ENCODE measurements around the gene VPS25. TPM values are rescaled to one million over a fixed set of nuclear protein-coding genes. Genes with fewer than 3 reads are reported as not detected.
A peak's percentile ranks its signal among the peaks of the same experiment; 100 is the strongest.

VPS25 gene
- total and polyA plus RNA-seq, 2 donors from 2014 or later = 85.2 to 112 TPM

- no peaks in the 10 kb centered on the region for H3K9me3 ChIP-seq (ENCODE audit: control insufficient read depth in 2 of 3, insufficient read depth in 1 of 3, low read length in 3 of 3)
- no peak for DNase-seq
- H3K9ac ChIP-seq (ENCODE audit: low read length in 3 of 3) = peak overlapping the region; percentile 92 to 97 (median 95)
- intact Hi-C loops (cut with DNase I) = no loop called here
- no peak for FAIRE-seq
- H3K4me1 ChIP-seq (ENCODE audit: control insufficient read depth in 2 of 3, insufficient read depth in 2 of 3, low read depth in 1 of 3, low read length in 3 of 3) = peaks cover 0 to 21% (median 13%) of the 10 kb centered on the region in 3 donors
- peak overlapping the region; percentile 90 to 97 for H3K27ac ChIP-seq (ENCODE audit: low read depth in 2 of 2, low read length in 2 of 2)
- no peaks in the 10 kb centered on the region for H3K27me3 ChIP-seq (ENCODE audit: control insufficient read depth, insufficient read depth, low read length)
- TF ChIP-seq CTCF (IDR thresholded peaks at IDR 0.05; ENCODE audit: borderline replicate concordance, extremely low read depth, insufficient read depth) = no peak
- H3K36me3 ChIP-seq (ENCODE audit: control insufficient read depth in 2 of 3, insufficient read depth in 3 of 3, low read length in 3 of 3) = no peaks in the 10 kb centered on the region
- peak overlapping the region; percentile 93 to 95 (median 94) for H3K4me3 ChIP-seq (ENCODE audit: low read length in 3 of 3)
These were observed 24.7 kb downstream of the VPS25 start for GRCh38 chr17:42798011-42798382.

- FAIRE-seq (no peak), DNase-seq (peak; percentile 90 to 95 (median 94))
- H3K9me3 ChIP-seq (ENCODE audit: control insufficient read depth in 2 of 3, insufficient read depth in 1 of 3, low read length in 3 of 3) = no peaks in the 10 kb centered on the region
- no peaks in the 10 kb centered on the region for H3K36me3 ChIP-seq (ENCODE audit: control insufficient read depth in 2 of 3, insufficient read depth in 3 of 3, low read length in 3 of 3)
- H3K4me1 ChIP-seq (ENCODE audit: control insufficient read depth in 2 of 3, insufficient read depth in 2 of 3, low read depth in 1 of 3, low read length in 3 of 3) = peaks cover 0 to 21% (median 13%) of the 10 kb centered on the region in 3 donors
- peak within 1 kb of the TSS; percentile 93 to 95 (median 94) for H3K4me3 ChIP-seq (ENCODE audit: low read length in 3 of 3)
- peak within 1 kb of the TSS; percentile 92 to 97 (median 95) for H3K9ac ChIP-seq (ENCODE audit: low read length in 3 of 3)
- H3K27ac ChIP-seq (ENCODE audit: low read depth in 2 of 2, low read length in 2 of 2) = peak within 1 kb of the TSS; percentile 90 to 97
- no peak for TF ChIP-seq CTCF (IDR thresholded peaks at IDR 0.05; ENCODE audit: borderline replicate concordance, extremely low read depth, insufficient read depth)
- H3K27me3 ChIP-seq (ENCODE audit: control insufficient read depth, insufficient read depth, low read length) = no peaks in the 10 kb centered on the region
- intact Hi-C loops (cut with DNase I) = no loop called here
These were observed 25.4 kb downstream of the VPS25 start, which contains the start of the genes CNTD1 and COA3 for GRCh38 chr17:42798383-42799380. Gene CNTD1 (plus strand): TSS chr17:42798861. CDS start chr17:42799068, 207 bp downstream. Gene COA3 (minus strand): TSS chr17:42798704. CDS start chr17:42798681, 23 bp downstream.

- Histone ChIP-seq H3K9ac (ENCODE audit: low read length in 3 of 3) (no peak overlapping the region), H3K9me3 (ENCODE audit: control insufficient read depth in 2 of 3, insufficient read depth in 1 of 3, low read length in 3 of 3) (no peaks in the 10 kb centered on the region), H3K27me3 (ENCODE audit: control insufficient read depth, insufficient read depth, low read length) (no peaks in the 10 kb centered on the region), H3K4me3 (ENCODE audit: low read length in 3 of 3) (no peak overlapping the region), H3K36me3 (ENCODE audit: control insufficient read depth in 2 of 3, insufficient read depth in 3 of 3, low read length in 3 of 3) (no peaks in the 10 kb centered on the region), H3K4me1 (ENCODE audit: control insufficient read depth in 2 of 3, insufficient read depth in 2 of 3, low read depth in 1 of 3, low read length in 3 of 3) (peaks cover 2 to 8% (median 7%) of the 10 kb centered on the region in 3 donors), H3K27ac (ENCODE audit: low read depth in 2 of 2, low read length in 2 of 2) (peak overlapping the region; percentile 47 to 48)
- TF ChIP-seq CTCF (IDR thresholded peaks at IDR 0.05; ENCODE audit: borderline replicate concordance, extremely low read depth, insufficient read depth) = no peak
- FAIRE-seq (no peak), DNase-seq (peak in 2 of 5 donors; percentile 51 to 62)
- intact Hi-C loops (cut with DNase I) = no loop called here
These were observed 30.0 kb downstream of the VPS25 start for GRCh38 chr17:42803074-42803883.

Data from kidney (tissue), 14 donors.